ENCODE measurements around the gene SEC24D.

GRCh38 chr4:118837121-118837507, 1.2 kb upstream of the SEC24D start:
- no peak for TF ChIP-seq CTCF (IDR thresholded peaks at IDR 0.05; ENCODE audit: low read depth, low read length)
- TF ChIP-seq MAX (IDR thresholded peaks at IDR 0.05; ENCODE audit: low read depth, low read length), result no peak
- TF ChIP-seq POLR2A (IDR thresholded peaks at IDR 0.05; ENCODE audit: extremely low read depth, insufficient read length), result no peak
- no peak for TF ChIP-seq MYC (IDR thresholded peaks at IDR 0.05; ENCODE audit: low read depth, low read length)
